HTERT RPE-1 (cell line): ENCODE measurements around the gene EXOSC5.

Experiments
- in situ Hi-C: fragments of 300-500 bp; cut with MboI; formaldehyde crosslinking; loops from 4 replicates; pipeline ENCODE4 v1.14.3; 2020; ENCODE audit warnings: low sequenced_read_pairs

EXOSC5 gene

GRCh38 chr19:41426952-41427646, 29.9 kb upstream of the EXOSC5 start, which contains the start of gene B3GNT8:
B3GNT8 (minus strand) TSS chr19:41427374; CDS start chr19:41426778, 596 bp downstream.
- in situ Hi-C loops: no loop called here

DNA sequence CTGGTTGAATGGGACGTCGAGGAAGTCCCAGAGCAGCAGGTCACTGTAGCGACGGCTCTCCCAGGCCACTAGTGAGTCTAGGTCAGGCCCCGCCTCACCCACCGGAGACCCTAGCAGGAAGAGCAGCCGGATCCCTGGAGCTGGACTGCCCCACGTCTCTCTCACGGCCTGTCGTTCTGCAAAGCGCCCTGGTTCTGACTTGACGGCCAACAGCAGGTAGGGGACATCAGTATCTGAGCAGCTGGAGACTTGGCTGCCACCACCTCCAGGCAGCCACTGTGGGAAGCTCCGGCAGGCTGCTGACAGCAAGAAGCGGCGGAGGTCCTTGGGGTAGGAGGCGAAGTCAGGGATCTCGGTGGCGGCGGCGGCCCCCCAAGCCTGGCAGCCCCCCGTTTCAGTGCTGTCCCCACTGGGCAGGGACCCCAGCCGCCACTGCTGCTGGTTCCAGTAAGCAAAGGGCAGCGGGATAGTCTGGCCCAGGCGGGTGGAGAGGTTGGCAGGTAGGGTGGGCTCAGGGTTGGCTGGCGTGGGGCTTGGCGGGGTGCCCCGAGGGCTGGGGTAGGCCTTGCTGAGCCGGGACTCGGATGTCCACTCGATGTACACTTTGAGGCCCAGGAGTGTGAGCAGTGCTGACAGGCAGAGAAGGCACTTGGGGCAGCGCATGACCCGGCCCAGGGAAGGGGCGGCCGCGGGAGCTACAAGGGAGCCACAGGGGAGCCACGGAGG, 29.1 kb upstream of the EXOSC5 start:
- in situ Hi-C loops: no loop called here

DNA sequence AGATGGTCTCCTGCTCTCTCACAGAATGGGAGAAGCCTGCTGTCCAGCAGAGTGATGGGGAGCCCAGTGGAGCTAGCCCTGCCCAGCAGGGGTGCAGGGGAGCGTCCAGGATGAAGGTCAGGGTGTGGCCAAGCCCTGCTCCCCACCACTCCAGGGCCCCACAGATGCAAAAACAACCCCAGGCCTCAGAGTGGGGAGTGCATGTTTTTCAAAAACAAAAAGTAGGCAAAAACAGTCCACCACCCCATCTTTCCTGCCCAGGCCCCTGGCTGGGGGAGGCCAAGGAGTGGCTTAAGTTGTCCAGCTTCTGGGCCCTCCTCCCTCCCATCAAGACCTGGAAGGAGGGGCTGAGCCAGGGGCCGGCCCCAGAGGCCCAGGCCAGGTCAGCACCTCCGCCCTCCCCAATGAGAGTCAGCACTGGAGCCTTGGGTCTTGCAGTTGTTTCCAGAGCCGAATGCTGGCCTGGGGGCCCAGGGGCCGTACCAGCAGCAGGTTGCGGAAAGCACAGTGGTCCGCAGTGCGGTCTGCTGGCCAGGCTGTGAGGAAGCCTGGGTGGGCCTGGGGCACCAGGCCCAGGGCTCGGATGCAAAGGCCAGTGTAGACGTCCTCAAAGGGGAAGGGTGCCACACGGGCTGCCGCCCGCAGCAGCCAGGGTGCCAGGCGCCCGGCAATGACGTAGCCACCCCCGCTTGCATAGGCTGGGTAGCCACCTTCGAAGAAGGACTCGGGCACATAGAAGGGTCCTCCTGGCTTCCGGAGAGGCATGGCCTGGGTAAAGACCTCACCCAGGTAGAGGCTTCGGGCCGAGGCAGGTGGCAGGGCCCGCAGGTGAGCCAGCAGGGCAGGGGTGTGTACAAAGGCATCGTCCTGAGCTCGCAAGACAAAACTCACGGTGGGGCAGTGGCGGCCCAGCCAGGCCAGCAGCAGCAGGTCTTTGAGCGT, 28.3 kb upstream of the EXOSC5 start:
- in situ Hi-C loops: no loop called here

- in situ Hi-C loops: no loop called here
Measured at GRCh38 chr19:41424335-41425173, 27.4 kb upstream of the EXOSC5 start.

DNA sequence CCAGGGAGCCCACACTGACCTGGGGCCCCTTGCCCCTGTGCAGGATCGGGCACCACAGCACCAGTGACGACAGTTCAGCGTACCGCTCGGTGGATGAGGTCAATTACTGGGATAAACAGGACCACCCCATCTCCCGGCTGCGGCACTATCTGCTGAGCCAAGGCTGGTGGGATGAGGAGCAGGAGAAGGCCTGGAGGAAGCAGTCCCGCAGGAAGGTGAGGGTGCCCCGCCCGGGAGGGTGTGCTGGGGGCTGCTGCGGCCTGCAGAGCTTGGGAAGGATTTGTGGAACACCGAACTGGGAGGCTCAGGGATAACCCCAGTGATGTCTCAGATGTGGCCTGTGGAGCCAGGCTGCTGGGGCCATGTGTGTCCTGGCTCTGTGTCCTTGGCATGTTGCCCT, 25.8 kb upstream of the EXOSC5 start:
- in situ Hi-C loops: no loop called here

GRCh38 chr19:41422456-41422855, 25.3 kb upstream of the EXOSC5 start:
- in situ Hi-C loops: no loop called here

DNA sequence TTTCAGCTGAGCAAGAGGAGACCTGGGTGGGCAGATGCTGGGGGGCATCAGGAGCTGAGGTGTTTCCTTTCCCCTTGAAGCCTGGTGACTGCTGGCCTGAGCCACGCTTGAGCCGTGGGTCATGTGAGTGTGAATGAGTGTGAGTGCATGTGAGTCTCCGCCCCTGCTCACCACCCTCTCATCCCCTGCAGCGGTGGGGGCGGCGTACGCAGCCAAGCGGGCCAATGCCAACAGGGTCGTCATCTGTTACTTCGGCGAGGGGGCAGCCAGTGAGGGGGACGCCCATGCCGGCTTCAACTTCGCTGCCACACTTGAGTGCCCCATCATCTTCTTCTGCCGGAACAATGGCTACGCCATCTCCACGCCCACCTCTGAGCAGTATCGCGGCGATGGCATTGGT, 24.8 kb upstream of the EXOSC5 start:
- in situ Hi-C loops: no loop called here

- in situ Hi-C loops: no loop called here
Measured at GRCh38 chr19:41421314-41421713, 24.2 kb upstream of the EXOSC5 start.

GRCh38 chr19:41420101-41420880, 23.1 kb upstream of the EXOSC5 start:
- in situ Hi-C loops: no loop called here

- in situ Hi-C loops: no loop called here
Measured at GRCh38 chr19:41416194-41416674, 19.1 kb upstream of the EXOSC5 start.

GRCh38 chr19:41415154-41415571, 18.0 kb upstream of the EXOSC5 start:
- in situ Hi-C loops: no loop called here

DNA sequence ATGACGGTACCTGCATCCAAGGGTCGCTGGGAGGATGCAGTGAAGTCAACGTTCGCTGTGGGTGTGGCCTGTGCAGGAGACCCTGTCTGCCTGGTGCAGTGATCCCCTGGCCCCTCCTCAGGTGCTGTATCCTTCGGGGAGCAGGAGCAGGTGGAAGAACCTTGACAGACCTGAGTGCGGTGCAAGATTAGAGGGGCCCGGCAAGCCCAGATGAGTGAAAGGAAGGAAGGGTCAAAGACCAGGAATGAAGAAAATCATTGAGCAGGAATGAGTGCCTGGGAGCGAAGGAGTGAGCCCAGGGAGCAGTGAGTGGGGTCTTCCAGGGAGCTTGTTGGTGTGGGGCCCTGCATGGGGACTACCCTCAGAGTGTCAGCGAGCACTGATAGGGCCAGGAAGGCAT, 17.3 kb upstream of the EXOSC5 start:
- in situ Hi-C loops: no loop called here

GRCh38 chr19:41413947-41414346, 16.8 kb upstream of the EXOSC5 start:
- in situ Hi-C loops: no loop called here

GRCh38 chr19:41412953-41413352, 15.8 kb upstream of the EXOSC5 start:
- in situ Hi-C loops: no loop called here

DNA sequence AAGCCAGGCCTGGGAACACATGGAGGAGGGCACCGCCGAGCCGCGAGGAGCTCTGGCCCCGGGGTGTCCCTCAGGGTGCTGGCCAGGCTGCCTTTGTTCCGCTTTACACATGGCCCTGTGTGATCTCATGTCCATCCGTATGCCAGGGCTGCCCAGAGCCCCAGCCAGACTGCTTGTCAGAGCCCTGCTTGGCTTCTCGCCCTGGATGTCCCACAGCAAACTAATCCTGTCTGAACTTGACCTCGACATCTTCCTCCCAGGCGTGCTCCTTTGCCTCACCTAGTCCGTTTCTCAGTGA, 14.8 kb upstream of the EXOSC5 start:
- in situ Hi-C loops: no loop called here

DNA sequence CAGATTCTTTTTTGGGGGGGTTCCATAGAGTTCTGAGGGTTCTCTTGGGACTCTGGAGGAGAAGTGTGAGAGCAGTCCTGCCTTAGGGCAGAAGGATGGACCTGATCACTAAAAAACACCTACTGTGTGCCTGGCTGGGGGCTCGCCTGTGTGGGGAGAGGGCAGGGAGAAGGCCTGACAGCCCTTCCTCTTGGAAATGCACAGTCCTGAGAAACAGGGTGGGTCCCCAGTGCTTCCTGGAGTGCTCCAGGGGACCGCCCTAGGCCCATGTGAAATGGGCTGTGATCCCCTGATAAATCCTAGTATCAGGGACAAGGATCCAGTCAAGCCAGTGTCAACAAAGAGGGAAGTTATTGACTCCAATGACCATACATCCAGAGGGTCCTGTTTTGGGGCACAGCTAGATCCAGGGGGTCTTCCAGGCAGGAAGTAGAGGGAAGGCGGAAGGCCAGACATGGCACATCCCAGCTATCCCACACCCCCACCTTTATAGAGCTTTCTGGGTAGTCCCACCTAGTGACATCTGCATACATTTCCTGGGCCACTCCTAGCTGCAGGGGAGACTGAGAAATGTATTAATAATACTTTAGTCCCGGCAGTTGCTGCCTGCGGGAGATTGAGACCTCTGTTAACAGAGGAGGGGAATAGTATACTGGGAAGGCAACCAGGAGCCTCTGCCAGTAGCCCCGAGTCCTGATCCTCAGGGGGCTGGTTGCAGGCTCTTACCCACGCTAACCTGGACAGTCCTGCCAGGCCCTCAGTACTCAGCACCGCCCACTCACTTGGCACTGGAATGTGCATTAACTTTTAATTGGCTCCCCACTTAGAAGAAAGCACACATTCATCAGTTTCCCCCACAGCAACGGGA, 14.2 kb upstream of the EXOSC5 start:
- in situ Hi-C loops: no loop called here

DNA sequence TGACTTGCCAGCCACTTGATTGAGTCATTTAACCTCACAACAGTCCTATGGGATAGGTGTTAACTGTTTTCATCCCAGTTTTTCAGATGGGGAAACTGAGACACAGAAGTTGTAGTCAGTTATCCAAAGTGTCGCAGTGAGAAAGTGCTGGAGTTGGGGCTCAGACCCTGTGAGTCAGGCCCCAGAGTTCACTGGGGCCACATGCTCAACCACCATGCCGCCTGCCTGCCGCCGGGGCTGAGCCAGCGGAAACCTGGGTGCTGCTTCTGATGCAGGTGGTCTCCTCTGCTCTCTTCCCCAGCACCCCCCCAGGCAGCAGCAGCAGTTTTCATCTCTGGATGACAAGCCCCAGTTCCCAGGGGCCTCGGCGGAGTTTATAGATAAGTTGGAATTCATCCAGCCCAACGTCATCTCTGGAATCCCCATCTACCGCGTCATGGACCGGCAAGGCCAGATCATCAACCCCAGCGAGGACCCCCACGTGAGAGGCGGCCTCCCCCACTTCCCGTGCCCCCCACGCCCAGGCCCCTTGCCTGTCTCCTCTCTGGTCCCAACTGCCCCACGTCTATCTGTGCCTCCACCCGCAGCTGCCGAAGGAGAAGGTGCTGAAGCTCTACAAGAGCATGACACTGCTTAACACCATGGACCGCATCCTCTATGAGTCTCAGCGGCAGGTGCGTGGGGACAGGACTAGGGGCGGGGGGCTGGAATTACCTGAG, 13.3 kb upstream of the EXOSC5 start:
- in situ Hi-C loops: no loop called here

DNA sequence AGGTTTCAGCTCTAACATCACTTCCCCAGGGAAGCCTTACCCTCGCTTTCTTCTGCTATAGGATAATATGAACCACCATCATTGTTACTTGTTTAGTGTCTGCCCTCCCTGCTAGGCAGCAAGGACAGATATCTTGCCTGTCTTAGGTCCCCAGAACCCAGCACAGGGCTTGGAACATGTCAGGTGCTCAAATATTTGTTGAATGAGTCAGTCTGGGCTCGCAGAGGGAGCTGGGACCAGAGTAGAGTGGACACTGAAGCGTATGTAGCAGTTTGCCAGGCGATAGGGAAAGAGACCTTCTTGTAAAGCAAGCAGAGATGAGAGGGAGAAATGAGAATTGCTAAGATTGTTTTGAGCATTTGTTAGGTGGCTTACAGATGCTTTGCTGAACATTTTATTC, 12.1 kb upstream of the EXOSC5 start:
- in situ Hi-C loops: no loop called here
